Fibroblast of gingiva (primary cell): Measurements from ENCODE around the gene NMT2.
A peak's percentile ranks its signal among the peaks of the same experiment; 100 is the strongest.
"Not testable (repeated sequence)": the region's sequence is repeated elsewhere in the genome, so short reads cannot be mapped to it uniquely, and the experiment has no call there.

ENCODE experiments used
- DNase-seq: peaks from one replicate; pipeline ENCODE4 v3.0.0-alpha.2; 2011; ENCODE audit warnings: low read depth

Gene NMT2

DNA sequence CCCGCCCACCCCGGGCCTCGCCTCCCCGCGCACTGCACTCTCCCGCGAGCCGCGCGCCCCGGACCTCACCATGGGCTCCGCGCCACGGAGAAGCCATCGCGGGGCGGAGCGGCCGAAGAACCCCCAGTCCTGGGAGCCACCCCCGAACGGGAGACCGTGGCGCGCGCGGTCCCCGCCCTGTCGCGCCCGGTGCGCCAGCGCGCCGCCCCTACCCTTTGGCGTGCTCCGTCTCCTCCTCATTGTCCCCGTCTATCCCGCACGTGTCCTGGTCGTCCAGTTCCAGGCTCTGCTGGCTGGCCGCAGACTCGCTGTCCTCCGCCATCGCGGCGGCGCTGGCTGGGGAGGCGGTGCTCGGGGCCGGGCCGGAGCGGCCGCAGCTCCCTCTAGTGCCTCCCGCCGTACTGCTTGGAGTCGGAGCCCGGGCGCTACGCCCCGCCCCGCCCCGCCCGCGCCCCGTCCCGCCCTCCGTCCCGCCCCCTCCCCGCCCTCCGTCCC, at the start of gene NMT2:
TSS of gene NMT2 (minus strand) at position 403 of the 495 bp plus-strand sequence. CDS start at position 322, 81 bp downstream.
- DNase-seq = no peak

DNA sequence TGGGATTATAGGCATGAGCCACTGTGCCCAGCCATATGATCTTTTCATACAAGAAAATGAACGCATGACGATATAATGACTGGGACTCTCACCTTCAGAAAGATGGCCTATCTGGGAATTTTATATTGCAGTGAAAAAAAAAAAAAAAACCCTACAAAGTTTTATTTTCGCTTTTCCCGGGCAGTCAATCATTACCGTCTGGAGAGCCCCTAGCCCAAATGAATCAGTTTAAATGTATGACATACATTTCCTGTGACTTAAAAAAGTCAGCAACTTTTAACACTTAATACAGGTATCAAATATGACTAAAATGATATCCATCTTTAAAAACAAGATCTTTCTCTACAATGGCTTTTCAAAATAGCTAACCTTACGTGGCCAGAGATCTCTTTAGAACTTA, 48.2 kb upstream of the NMT2 start:
- no peak for DNase-seq

DNA sequence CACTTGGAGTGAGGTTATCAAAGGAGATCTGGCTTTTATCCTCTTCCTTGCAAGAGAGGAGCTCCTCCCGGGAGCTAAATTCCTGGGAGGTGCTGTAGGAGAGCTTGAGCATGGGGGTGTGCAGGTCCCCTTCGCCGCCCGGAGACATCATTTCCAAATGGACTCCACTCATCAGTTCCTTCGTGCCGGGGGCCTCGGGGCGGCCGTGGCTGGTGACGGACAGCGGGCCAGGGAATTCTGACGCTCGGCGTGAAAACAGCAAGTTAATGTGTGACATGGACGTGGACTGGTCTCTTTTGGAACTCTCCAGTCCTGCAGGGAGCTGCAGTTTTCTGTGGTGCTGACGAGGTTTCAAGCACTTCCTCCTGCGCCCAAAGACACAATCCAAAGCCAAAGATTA, 45.7 kb upstream of the NMT2 start:
- no peak for DNase-seq

DNA sequence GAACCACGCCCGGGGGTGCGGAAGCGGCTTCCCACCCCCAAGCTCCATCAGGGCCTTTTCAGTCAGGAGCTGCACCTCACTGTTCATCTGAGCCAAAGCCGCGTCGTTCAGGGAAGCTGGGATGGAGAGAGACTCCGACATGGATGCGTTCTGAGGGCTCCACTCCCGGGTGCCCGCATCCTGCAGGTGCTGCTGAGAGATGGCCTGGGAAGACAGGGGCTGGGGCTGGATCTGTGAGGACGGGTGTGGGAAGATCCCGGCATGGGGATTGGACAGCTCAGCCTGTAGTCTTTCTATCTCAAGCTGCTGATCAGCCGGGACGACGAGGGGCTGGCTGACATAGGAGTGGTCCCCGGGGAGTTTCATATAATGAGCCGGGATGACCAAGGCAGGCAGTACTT, 45.0 kb upstream of the NMT2 start:
- DNase-seq = no peak

DNA sequence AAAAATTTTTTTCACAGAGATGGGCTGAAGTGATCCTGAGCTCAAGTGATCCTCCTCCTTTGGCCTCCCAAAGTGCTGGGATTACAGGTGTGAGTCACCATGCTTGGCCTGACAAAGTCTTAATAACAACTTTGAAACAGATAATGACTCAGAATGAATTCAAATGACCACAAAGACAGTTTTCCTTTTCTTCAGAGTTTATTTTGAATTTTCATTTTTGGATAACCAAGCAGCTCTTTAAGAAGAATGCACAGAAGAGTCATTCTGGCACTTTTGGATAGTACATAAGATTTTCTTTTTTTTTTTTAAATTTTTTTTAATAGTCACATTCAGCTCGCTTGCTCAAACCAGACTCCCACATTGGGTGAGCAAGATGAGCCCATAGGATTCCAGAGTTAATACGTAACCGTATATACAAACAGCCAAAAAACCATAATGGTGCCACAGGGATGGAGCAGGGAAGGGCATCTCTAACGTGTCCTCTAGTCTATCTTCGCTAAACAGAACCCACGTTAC, 43.0 kb upstream of the NMT2 start:
- peak; percentile 57 for DNase-seq

DNA sequence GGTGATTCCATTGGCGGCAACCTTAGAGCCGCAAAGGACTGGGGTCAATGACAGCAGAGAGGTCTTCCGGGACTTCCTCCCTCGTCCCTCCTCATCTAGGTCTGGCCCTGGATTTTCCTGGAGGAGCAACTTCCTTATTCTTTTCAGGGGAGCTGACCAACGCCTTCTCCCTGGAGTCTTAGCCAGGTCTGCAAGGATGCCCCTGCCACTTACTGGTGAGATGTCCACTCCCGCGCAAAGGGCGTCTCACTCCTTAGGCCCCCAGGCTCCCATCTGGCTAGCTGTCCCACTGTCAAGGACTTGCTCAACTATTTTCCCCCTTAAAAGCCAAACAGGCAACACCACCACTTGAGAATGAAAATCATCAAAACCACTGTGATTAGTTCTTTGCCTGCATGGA, 42.0 kb upstream of the NMT2 start:
- no peak for DNase-seq

DNA sequence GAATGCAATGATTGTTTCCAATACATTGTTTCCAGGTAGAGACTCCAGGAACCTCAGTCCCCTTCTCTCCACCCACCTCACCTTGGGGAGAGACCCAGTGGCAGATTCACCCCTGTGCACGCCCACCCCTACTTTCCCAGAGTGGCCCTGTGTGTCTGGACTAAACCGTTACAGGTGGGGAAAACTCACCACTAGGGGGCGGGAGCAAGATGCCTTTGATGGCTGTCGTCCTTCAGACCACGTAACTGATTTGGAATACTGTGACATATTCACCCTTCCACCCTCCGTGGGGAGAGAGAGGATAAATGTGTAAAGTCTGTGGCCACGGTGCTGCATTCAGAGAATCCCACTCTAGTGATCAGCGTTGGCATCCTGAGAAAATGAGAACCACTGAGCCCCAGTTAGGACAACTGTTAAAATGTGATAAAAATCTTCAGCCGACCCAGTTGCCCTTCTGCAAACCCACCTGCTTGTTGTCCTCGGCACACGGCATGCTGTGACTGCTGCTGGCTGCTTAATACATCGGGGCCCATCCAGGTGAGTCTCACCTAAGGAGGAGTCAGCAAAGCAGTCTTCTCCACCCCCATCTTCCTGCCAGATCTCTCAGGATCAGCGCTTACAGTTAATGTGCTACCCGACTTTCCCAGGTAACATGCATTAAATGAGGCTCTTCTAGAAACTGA, 41.5 kb upstream of the NMT2 start:
- DNase-seq = peak; percentile 57

DNA sequence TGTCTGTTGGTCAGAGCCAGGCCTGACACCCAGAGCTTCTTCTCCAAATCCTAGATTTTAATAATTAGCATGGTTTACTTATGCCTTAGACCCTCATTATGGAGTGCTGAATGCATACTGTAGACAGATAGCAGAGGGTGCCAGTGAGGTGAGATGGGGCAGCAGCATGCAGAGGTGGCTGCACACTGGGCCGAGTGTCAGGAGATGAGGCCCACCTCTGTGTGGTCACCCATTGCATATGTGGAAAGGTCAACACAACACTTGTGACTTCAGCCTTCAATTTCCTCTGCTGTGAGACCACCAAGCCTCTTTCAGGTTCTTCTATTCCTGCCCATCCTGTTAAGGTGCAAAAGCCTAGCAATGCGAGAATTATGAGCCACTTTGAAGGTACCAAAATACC, 39.7 kb upstream of the NMT2 start:
- DNase-seq = no peak

DNA sequence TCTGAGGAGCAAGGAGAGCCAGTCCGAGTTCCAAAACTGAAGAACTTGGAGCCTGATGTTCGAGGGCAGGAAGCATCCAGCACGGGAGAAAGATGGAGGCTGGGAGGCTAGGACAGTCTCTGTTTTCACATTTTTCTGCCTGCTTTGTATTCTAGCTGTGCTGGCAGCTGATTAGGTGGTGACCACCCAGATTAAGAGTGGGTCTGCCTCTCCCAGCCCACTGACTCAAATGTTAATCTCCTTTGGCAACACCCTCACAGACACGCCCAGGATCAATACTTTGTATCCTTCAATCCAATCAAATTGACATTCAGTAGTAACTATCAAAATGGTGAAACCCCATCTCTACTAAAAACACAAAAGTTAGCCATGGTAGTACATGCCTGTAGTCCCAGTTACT, 38.9 kb upstream of the NMT2 start:
- not testable (repeated sequence) for DNase-seq

DNA sequence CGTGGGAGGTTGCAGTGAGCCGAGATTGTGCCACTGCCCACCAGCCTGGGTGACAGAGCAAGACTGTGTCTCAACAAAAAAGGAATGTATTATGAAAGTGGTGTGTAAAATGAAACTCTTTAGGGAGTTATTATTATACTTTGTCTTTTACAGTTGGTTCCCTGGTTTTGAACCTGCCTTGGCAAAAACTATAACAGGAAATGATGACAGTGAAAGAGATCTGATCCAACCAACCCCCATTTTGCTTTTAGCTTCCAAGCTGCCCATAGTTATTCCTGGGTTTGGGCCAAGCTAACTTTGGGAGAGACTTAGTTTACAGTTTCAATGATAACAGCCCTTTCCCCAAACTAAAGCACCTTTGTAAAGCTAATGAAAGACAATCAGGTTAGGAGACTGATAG, 34.1 kb upstream of the NMT2 start:
- DNase-seq = peak; percentile 16

DNA sequence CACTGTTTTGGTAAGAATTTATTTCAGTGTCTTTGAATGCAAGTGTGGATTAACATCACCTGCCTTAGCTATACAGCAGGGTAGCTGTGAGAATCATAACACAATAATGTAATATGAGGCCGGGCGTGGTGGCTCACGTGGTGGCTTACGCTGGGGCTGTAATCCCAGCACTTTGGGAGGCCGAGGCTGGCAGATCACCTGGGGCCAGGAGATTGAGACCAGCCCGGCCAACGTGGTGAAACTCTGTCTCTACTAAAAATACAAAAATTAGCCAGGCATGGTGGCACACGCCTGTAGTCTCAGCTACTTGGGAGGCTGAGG, 33.8 kb upstream of the NMT2 start:
- not testable (repeated sequence) for DNase-seq

DNA sequence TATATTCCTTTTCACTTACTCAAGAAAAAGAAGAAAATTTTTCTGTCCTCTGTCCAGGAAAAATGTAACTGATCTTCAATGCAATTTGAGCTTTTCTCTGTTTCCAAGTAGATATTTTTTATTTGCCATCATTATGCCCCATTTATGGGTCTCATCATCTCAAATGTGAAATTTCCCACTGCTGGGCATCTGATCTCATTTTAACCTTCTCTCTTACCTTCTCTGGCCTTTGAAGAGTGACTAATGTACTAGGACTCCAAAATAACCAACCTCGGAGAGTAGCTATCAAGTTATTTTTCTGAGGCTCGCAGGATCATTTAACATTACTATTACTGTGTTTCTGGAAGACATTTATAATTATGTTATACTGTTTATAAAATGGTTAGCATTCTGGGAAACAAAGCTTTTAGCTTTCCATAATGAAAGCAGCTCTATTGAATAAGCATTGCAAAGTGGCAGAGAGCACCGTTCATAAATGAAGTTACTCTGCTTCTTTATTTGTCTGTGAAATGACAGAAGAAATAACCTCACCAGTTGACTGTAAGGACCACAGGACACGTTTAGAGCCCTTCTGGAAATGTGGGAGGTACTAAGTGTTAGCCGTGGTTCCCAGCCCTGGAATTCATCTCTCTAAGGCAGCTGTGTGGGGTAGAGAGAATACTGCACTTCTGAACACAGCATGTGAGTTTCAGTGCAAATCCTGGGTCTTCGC, 33.3 kb upstream of the NMT2 start:
- peak; percentile 60 for DNase-seq

DNA sequence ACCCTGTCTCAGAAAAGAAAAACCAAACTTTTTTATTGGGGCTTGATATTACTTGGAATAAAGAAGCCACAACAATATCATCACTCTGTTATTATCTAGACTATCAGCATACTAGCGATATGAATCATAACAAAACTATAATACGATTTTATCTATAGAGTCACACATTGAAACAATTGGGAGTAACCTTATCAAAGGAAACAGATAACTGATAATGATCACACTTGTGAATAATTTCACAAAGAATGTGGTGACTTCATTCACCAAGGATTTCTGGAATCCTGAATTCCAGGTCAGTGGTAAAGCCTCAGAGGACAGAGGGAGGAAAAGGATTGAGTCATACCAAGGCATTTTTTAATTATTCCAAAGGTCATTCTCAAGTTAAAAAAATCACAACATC, 32.1 kb upstream of the NMT2 start:
- DNase-seq = peak; percentile 63

DNA sequence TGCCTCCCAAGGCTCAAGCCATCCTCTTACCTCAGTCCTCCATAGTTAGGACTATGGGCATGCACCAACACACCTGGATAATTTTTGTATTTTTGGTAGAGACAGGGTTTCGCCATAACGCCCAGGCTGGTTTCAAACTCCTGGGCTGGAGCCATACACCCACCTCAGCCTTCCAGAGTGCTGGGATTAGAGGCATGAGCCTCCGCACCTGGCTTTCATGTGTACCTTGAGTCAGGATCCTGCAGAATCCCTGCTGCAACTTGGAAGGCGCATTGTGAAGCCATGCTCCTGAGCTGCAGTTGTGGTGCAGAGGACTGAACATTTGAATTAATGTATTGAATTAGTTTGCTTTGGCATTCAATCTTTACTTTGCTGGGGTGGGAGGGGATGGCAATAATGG, 29.4 kb upstream of the NMT2 start:
- DNase-seq = no peak

DNA sequence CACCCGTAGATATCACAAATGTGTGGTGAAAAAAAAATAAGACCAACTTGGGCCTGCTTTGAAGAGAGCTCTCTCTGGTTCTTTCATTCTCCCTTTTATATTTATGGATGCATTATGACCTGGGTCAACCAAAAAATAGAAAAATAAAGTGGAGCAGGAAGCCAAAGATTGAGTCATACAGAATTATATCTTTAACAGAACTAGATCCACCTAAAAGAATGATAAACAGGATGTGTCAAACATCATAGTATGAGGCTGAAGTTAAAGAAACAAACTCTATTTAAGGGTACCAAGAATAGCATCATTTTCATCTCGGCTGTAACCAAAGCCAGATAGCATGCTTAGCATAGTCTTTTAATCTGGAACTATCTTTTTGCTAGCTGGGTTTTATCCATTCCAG, 28.8 kb upstream of the NMT2 start:
- DNase-seq = peak; percentile 20

DNA sequence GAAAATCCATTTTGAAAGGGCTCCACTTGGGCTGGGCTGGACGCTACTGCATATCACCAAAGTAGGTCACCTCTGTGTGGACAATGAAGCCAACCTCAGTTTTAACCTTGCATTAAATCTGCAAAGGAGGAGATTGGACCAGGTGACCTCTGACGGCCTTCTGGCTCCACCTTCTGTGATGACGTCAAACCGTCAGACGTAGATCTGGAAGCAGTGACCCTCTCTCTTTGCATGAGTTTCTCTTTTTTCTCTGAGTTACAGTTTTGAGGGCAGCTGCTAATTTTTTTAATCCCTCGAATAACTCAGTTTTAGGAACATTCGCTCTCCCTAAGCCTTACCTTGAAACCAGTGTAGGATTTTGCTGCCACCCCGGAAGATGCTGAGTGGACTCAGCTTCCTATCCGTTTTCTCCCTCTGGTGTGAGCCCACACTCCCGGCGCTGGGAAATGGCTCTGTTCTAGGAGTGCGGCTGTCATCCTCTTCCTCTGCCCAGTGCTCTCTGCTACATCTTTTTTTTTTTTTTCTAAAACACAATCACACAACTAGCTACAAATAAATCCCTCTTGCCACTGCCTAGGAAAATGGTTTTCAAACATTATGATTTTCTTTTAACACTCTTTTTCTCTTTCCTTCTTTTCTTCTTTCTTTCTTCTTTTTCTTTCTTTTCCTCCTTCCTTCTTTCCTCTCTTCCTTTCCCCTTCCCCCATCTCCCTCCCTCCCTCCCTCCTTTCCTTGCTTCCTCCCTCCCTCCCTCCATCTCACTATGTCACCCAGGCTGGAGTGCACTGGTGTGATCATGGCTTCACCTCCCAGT, 27.7 kb upstream of the NMT2 start:
- DNase-seq = no peak

DNA sequence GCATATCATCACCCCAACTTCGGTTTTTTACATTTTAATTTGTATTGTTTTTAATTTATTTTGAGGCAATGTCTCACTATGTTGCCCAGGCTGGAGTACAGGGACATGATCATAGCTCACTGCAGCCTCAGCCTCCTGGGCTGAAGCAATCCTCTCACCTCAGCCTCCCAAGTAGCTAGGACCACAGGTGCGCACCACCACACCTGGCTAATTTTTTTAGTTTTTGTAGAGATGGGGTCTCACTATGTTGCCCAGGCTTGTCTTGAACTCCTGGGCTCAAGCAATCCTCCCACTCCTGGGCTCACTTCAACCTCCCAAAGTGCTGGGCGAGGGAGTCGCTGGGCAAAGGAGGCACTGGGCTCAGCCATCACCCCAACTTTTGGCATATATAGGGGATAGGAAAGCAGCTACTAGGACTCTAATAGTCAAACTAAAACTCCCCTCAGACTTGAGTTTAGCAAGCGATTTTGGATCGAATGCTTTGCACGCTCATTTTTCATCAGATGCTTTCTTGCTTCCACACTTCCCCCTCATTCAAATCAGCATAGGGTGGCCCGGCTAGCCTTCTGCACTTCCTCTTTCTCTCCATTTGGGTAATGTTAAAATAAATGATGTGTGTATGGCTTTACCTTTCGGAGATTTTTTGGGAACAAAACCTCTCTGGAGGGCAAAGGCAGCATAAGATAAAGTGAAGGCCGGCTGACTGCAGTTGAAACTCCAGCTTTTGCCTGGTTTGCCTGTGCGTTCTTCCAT, 20.8 kb upstream of the NMT2 start:
- no peak for DNase-seq

DNA sequence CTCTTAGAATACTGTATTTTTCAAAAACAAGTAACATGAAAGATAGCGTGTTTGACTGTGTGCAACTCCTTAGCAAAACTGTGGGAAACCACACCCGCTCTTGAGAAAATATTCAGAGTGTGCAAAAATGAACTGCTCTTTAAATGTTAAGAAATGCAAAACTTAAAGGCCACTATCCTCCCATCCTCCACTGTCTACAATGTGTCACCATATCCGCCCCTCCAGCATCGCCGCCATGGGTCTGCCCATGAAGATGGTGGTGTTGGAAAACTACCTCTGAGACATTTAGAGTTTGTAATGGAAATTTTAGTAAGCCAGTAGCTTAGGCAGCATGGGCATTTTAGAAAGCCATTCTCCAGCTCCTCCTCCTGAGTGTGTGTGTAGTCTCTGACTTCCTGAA, 20.1 kb upstream of the NMT2 start:
- no peak for DNase-seq

DNA sequence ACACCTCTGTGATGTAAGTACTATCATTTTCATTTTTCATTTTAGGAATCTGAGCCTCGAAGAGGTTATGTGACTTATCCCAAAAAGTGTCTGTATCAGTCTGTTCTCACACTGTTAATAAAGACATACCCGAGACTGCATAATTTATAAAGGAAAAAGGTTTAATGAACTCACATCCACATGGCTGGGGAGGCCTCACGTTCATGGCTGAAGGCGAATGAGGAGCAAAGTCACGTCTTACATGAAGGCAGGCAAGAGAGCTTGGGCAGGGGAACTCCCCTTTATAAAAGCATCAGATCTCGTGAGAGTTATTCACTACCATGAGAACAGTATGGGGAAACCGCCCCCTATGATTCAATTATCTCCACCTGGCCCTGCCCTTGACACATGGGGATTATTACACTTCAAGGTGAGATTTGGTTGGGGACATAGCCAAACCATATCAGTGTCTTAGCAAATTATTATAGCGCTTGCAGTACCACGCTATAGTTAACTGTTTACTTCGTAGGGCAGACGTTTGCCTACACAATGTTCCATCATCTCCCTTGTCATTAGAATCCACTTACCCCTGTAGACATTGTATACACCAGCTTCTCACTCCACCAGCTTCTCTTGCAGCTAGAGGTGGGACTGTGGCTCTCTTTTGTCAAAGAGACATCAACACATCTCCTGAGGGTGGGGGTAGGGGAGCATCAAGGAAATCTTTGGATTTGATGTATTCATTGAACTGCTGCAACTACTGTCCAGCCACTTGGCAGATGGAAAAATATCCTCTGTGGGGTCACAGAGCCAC, 15.4 kb upstream of the NMT2 start:
- no peak for DNase-seq

DNA sequence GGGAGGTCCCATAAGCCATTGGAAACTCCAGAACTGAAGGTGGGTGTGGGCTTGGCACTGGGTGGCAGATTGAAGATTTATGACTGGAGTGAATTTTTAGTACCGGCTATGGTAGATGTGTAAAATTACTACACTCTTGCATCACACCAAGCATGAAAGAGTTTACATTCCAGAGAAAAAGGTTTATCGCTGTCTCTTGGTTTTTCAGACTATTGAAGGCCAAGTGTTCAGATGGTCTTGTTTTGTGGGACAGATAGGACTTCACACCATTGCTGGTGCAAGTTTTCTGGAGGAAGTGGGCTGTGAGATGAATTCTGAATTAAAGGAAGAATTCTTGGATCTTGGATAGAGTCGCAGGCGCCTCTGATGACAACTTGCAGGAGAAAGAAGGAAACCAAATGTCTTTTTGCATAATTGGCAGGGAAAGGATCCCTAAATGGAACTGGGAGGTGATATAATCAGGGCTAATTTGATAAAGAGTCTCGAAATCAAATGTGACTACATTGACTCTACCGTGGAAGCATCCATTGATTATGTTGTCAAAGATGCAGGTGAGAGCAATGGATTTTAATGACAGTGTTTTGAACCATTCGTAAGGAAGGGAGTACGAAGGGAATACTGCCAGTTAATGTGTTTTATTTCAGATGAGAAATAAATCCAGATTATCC, 14.2 kb upstream of the NMT2 start:
- DNase-seq = peak; percentile 55
